Endodermal cell (in vitro differentiated cells): ENCODE results near the gene NECTIN2. TPM values are rescaled to one million over a fixed set of nuclear protein-coding genes. Genes with fewer than 3 reads are reported as not detected.

Experiments used
- DNase-seq: peaks from one replicate; pipeline ENCODE4 v3.0.0-alpha.2; 2017
- H3K27ac ChIP-seq: 2 replicates; pipeline ENCODE4 v1.5.1; 2013; ENCODE audit warnings: mild to moderate bottlenecking, low read depth, low read length, moderate library complexity
- H3K27me3 ChIP-seq: 2 replicates; pipeline ENCODE4 v1.6.1; 2013; ENCODE audit warnings: mild to moderate bottlenecking, low read length, moderate library complexity; ENCODE audit not compliant: insufficient read depth, control insufficient read depth, poor library complexity, severe bottlenecking
- H3K36me3 ChIP-seq: 2 replicates; pipeline ENCODE4 v1.7.0; 2013; ENCODE audit warnings: mild to moderate bottlenecking, low read length, moderate library complexity; ENCODE audit not compliant: control insufficient read depth, insufficient read depth
- H3K4me1 ChIP-seq: one replicate; pipeline ENCODE4 v1.7.0; 2013; ENCODE audit warnings: low read length; ENCODE audit not compliant: control insufficient read depth, insufficient read depth
- H3K4me3 ChIP-seq: 2 replicates; pipeline ENCODE4 v1.5.1; 2013; ENCODE audit warnings: mild to moderate bottlenecking, low read length, moderate library complexity
- H3K9ac ChIP-seq: 2 replicates; pipeline ENCODE4 v1.6.1; 2013; ENCODE audit warnings: mild to moderate bottlenecking, low read length, moderate library complexity; ENCODE audit not compliant: poor library complexity, severe bottlenecking; ENCODE audit errors: extremely low read depth
- H3K9me3 ChIP-seq: 2 replicates; pipeline ENCODE4 v1.6.1; 2013; ENCODE audit warnings: mild to moderate bottlenecking, low read length, moderate library complexity; ENCODE audit not compliant: control insufficient read depth
- H3K27ac Mint-ChIP-seq: 2 replicates; pipeline ENCODE4 v1.8.0; 2020; ENCODE audit warnings: mixed read lengths
- H3K27me3 Mint-ChIP-seq: 2 replicates; pipeline ENCODE4 v1.8.0; 2021; ENCODE audit warnings: mild to moderate bottlenecking, mixed read lengths; ENCODE audit not compliant: insufficient read depth
- H3K36me3 Mint-ChIP-seq: 2 replicates; pipeline ENCODE4 v1.8.0; 2020; ENCODE audit warnings: low read depth, mixed read lengths
- H3K4me1 Mint-ChIP-seq: 2 replicates; pipeline ENCODE4 v1.8.0; 2020; ENCODE audit warnings: mixed read lengths
- H3K4me3 Mint-ChIP-seq: 2 replicates; pipeline ENCODE4 v1.8.0; 2020; ENCODE audit warnings: mild to moderate bottlenecking, moderate library complexity, mixed read lengths
- H3K9me3 Mint-ChIP-seq: 2 replicates; pipeline ENCODE4 v1.8.0; 2020; ENCODE audit warnings: mild to moderate bottlenecking, mixed read lengths
- CTCF ChIP-seq: fragments of 200-600 bp; sonication (generic); conservative IDR thresholded peaks from 2 replicates; pipeline ENCODE4 v1.5.0; 2021; ENCODE audit warnings: antibody characterized with exemption, mild to moderate bottlenecking
- WGBS, 2 experiments: methylation state at CpG; one replicate each; pipeline versions ENCODE4 v1.1.5 to v1.1.7; 2013; ENCODE audit warnings: missing lambda C conversion rate in 2 of 2, mixed read lengths in 1 of 2; ENCODE audit not compliant: insufficient coverage in 1 of 2, insufficient read length in 1 of 2; 5-methylcytosine and 5-hydroxymethylcytosine counted together
- total RNA-seq, 2 donors: library from RNA; stranded (reverse); fragmentation: NEBNext Ultra II Directional in 1 of 2; extraction: Animal tissue kit (Norgen Biotek cat#: 25700) in 1 of 2; gene quantifications; 2 replicates in 1 of 2; 3 replicates in 1 of 2; pipeline ENCODE4 v1.2.1, GENCODE V29; 2021

NECTIN2 gene
- total RNA-seq, 2 donors from 2014 or later = 248 to 260 TPM

GRCh38 chr19:44806291-44806690 is 39.8 kb upstream of the NECTIN2 start:
- no peak overlapping the region for H3K27ac Mint-ChIP-seq
- no peak overlapping the region for H3K4me3 ChIP-seq
- 82 to 88% methylated on average over 6 to 7 of the region's 7 CpGs for WGBS, 2 experiments

GRCh38 chr19:44807162-44807561 is 38.9 kb upstream of the NECTIN2 start:
- Histone ChIP-seq H3K9ac (no peak overlapping the region), H3K4me1 (peaks cover 4% of the 10 kb centered on the region), H3K9me3 (no peaks in the 10 kb centered on the region), H3K36me3 (no peaks in the 10 kb centered on the region), H3K4me3 (no peak overlapping the region), H3K27ac (no peak overlapping the region), H3K27me3 (no peaks in the 10 kb centered on the region)
- Mint-ChIP-seq H3K4me3 (no peak overlapping the region), H3K4me1 (peaks cover 12% of the 10 kb centered on the region), H3K27me3 (peaks cover 51% of the 10 kb centered on the region), H3K9me3 (no peaks in the 10 kb centered on the region), H3K36me3 (peaks cover 3% of the 10 kb centered on the region), H3K27ac (no peak overlapping the region)
- no peak for TF ChIP-seq CTCF
- WGBS, 2 experiments = 80 to 86% methylated on average over 2 to 5 of the region's 5 CpGs
- DNase-seq = no peak

More at GRCh38 chr19:44806291-44806690, 39.8 kb upstream of the NECTIN2 start:
- H3K4me3 Mint-ChIP-seq = no peak overlapping the region
- Histone ChIP-seq H3K4me1 (peaks cover 4% of the 10 kb centered on the region), H3K9ac (no peak overlapping the region), H3K27ac (no peak overlapping the region), H3K36me3 (no peaks in the 10 kb centered on the region), H3K9me3 (no peaks in the 10 kb centered on the region), H3K27me3 (no peaks in the 10 kb centered on the region)
- H3K36me3 Mint-ChIP-seq = no peaks in the 10 kb centered on the region
- H3K4me1 Mint-ChIP-seq = peaks cover 12% of the 10 kb centered on the region
- DNase-seq = no peak
- peaks cover 51% of the 10 kb centered on the region for H3K27me3 Mint-ChIP-seq
- TF ChIP-seq CTCF = no peak
- H3K9me3 Mint-ChIP-seq = no peaks in the 10 kb centered on the region

GRCh38 chr19:44807652-44808462 is 38.2 kb upstream of the NECTIN2 start:
- H3K9me3 Mint-ChIP-seq = no peaks in the 10 kb centered on the region
- no peak overlapping the region for H3K27ac ChIP-seq
- no peaks in the 10 kb centered on the region for H3K9me3 ChIP-seq
- WGBS, 2 experiments = 36 to 40% methylated on average over 7 to 12 of the region's 14 CpGs
- peak overlapping the region; percentile 63 for H3K4me3 Mint-ChIP-seq
- peaks cover 12% of the 10 kb centered on the region for H3K4me1 Mint-ChIP-seq
- peak overlapping the region; percentile 62 for H3K9ac ChIP-seq
- peak overlapping the region; percentile 81 for H3K4me3 ChIP-seq
- H3K36me3 ChIP-seq = no peaks in the 10 kb centered on the region
- H3K4me1 ChIP-seq = peaks cover 4% of the 10 kb centered on the region
- peak; percentile 98 for DNase-seq
- peak; percentile 85 for TF ChIP-seq CTCF
- H3K27me3 ChIP-seq = no peaks in the 10 kb centered on the region
- peak overlapping the region; percentile 93 for H3K27ac Mint-ChIP-seq
- H3K36me3 Mint-ChIP-seq = peaks cover 3% of the 10 kb centered on the region
- H3K27me3 Mint-ChIP-seq = peaks cover 44% of the 10 kb centered on the region
